OCI-LY7 (cell line): ENCODE measurements around the gene SETD1A. TPM values are rescaled to one million over a fixed set of nuclear protein-coding genes. Genes with fewer than 3 reads are reported as not detected.

Experiments
- BruUV-seq: library from RNA; stranded (reverse); fragments of 400-500 nt; replicated peaks from 2 replicates; lab custom pipeline; 2021; lab: Mats Ljungman, UMichigan
- CTCF ChIA-PET: fragments of 300-600 bp; sonication (Branson Sonifier 250); formaldehyde crosslinking; loops from one replicate; lab custom pipeline; 2022; ENCODE audit warnings: antibody characterized with exemption; ENCODE audit not compliant: unreplicated experiment; lab: Charles Lee
- POLR2A ChIA-PET: fragments of 300-600 bp; sonication (Branson Sonifier 250); formaldehyde crosslinking; loops from one replicate; lab custom pipeline; 2022; ENCODE audit warnings: antibody characterized with exemption; lab: Charles Lee
- DNase-seq: peaks from one replicate; pipeline ENCODE4 v3.0.0-alpha.2; 2015; ENCODE audit warnings: low spot score
- H2AFZ ChIP-seq: fragments of 200-600 bp; sonication (generic), shearing (Covaris generic); 2 replicates; pipeline ENCODE4 v1.6.1; 2014; ENCODE audit warnings: mild to moderate bottlenecking, antibody characterized with exemption, low read length, moderate library complexity
- H3K27ac ChIP-seq: fragments of 200-600 bp; sonication (generic); 2 replicates; pipeline ENCODE4 v1.5.1; 2014; ENCODE audit warnings: mixed run types, low read depth, mild to moderate bottlenecking, moderate library complexity, low read length, inconsistent platforms; ENCODE audit not compliant: poor library complexity, severe bottlenecking
- H3K36me3 ChIP-seq: fragments of 200-600 bp; sonication (generic); 2 replicates; pipeline ENCODE4 v1.6.1; 2014; ENCODE audit warnings: mild to moderate bottlenecking, antibody characterized with exemption, low read length, moderate library complexity, mixed read lengths; ENCODE audit not compliant: insufficient read depth
- H3K4me1 ChIP-seq: fragments of 200-600 bp; sonication (generic); 2 replicates; pipeline ENCODE4 v1.5.1; 2014; ENCODE audit warnings: mild to moderate bottlenecking, low read length; ENCODE audit not compliant: insufficient read depth, poor library complexity, severe bottlenecking
- H3K4me2 ChIP-seq: fragments of 200-600 bp; sonication (generic); 2 replicates; pipeline ENCODE4 v1.6.1; 2014; ENCODE audit warnings: mild to moderate bottlenecking, low read length
- H3K4me3 ChIP-seq: fragments of 200-600 bp; sonication (generic); 2 replicates; pipeline ENCODE4 v1.5.1; 2014; ENCODE audit warnings: mild to moderate bottlenecking, low read depth, low read length; ENCODE audit not compliant: poor library complexity, severe bottlenecking
- H3K79me2 ChIP-seq: fragments of 200-600 bp; sonication (generic); 2 replicates; pipeline ENCODE4 v1.6.1; 2016; ENCODE audit warnings: low read depth, mild to moderate bottlenecking, low read length, moderate library complexity, mixed read lengths; ENCODE audit not compliant: insufficient read depth
- H3K9me2 ChIP-seq: fragments of 200-600 bp; sonication (generic); 2 replicates; pipeline ENCODE4 v1.6.1; 2016; ENCODE audit warnings: mild to moderate bottlenecking, low read length, mixed read lengths; ENCODE audit not compliant: insufficient read depth
- H3K9me3 ChIP-seq: fragments of 200-600 bp; sonication (generic); 2 replicates; pipeline ENCODE4 v1.6.1; 2014; ENCODE audit warnings: mild to moderate bottlenecking, mixed run types, low read length, mixed read lengths
- H4K20me1 ChIP-seq: fragments of 200-600 bp; sonication (generic); 2 replicates; pipeline ENCODE4 v1.6.1; 2014; ENCODE audit warnings: mild to moderate bottlenecking, antibody characterized with exemption, low read length, moderate library complexity, mixed read lengths; ENCODE audit not compliant: insufficient read depth
- CTCF ChIP-seq: fragments of 200-600 bp; sonication (generic); conservative IDR thresholded peaks from 2 replicates; pipeline ENCODE4 v1.5.1; 2014; ENCODE audit warnings: mild to moderate bottlenecking, antibody characterized with exemption, low read length, moderate library complexity, mixed read lengths
- EZH2phosphoT487 ChIP-seq: fragments of 200-600 bp; sonication (generic); IDR thresholded peaks from 2 replicates; pipeline ENCODE4 v1.6.1; 2018; ENCODE audit warnings: low read depth, borderline replicate concordance, mild to moderate bottlenecking, mixed run types, antibody characterized with exemption, low read length, moderate library complexity, mixed read lengths
- intact Hi-C: fragments of 100-400 bp; cut with micrococcal nuclease; formaldehyde crosslinking; loops from one replicate; pipeline ENCODE4 v1.10.0; 2022; ENCODE audit not compliant: unreplicated experiment
- total RNA-seq, 2 experiments: library from RNA; depleted of rRNA in 1 of 2; stranded (reverse); fragments of >200 nt in 1 of 2; shearing (Covaris generic) in 1 of 2; gene quantifications; 2 replicates each; pipeline ENCODE4 v1.2.3, GENCODE V29; 2014 to 2022

SETD1A gene
- total RNA-seq, 2 experiments from 2014 or later, result 8.6 to 36.0 TPM

DNA sequence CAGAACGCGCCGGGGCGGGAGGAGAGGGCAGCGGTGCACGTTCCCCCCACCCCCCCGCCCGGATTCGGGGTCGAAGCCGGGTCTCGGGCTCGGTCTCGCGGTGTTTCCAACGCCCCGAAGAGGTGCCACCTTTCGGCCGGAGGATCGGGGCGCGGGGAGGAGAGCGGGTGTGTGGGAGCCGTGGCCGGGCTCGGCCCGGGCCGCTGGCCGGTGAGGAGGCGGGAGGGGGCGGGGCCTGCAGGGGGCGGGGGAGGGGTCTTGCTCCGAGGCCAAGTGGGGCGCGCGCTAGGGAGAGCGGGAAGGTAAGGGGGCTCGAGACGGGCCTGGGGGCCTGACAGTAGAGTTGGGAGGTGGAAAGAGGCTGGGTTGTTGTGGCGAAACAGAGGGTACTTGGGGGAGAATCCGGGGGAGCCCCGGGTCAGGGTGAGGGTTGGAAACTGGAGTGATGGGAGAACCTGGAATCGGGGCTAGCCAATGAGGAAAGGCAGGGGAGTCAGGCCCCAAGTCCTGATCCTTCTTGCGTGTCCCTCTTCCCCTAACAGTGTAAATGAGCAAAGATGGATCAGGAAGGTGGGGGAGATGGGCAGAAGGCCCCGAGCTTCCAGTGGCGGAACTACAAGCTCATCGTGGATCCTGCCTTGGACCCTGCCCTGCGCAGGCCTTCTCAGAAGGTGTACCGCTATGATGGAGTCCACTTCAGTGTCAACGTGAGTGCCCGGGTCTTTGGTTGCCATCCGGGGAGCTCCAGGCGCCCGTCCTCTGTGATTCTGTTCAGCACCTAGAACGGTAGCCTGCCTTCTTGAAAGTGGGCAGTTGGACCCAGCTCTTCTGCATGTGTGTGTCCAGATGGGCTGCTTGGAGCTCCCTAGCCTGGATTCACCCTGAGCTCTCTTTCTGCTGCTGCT lies 873 bp downstream of the SETD1A start:
- ChIA-PET CTCF (interaction anchor here (0.6 kb wide), 1 partner anchor 33 kb away, joined by 3 read pairs; no protein-coding TSS in a partner anchor), POLR2A (interaction anchor here (0.5 kb wide), 1 partner anchor 133 kb away, joined by 3 read pairs; no protein-coding TSS in a partner anchor)
- Histone ChIP-seq H3K9me3 (no peaks in the 10 kb centered on the region), H4K20me1 (peaks cover 11% of the 10 kb centered on the region), H3K4me1 (peaks cover 33% of the 10 kb centered on the region), H3K36me3 (peaks cover 49% of the 10 kb centered on the region), H3K79me2 (peaks cover 27% of the 10 kb centered on the region), H2AFZ (no peak overlapping the region), H3K4me3 (peak overlapping the region; percentile 75), H3K27ac (peak overlapping the region; percentile 90), H3K9me2 (no peaks in the 10 kb centered on the region), H3K4me2 (peak overlapping the region; percentile 94)
- peak; percentile 73 for DNase-seq
- no peak for TF ChIP-seq EZH2phosphoT487
- no peak for TF ChIP-seq CTCF
- no TSS peak for BruUV-seq
- intact Hi-C loops, result loop anchor here (5.0 kb wide), 1 partner anchor 114 kb away; the partner anchor contains the start of genes ZNF646 and ZNF668

GRCh38 chr16:30961384-30961783 lies 3.8 kb downstream of the SETD1A start:
- intact Hi-C loops, result no loop called here
- peaks cover 77% of the 10 kb centered on the region for H3K36me3 ChIP-seq
- no peak for TF ChIP-seq EZH2phosphoT487
- no peak for TF ChIP-seq CTCF

More at GRCh38 chr16:30961384-30961783, 3.8 kb downstream of the SETD1A start:
- DNase-seq, result no peak
- CTCF ChIA-PET, result no interaction called here
- POLR2A ChIA-PET, result interaction anchor here (0.6 kb wide), 1 partner anchor 267 kb away, joined by 3 read pairs; no protein-coding TSS in a partner anchor
- Histone ChIP-seq H3K27ac (no peak overlapping the region), H3K9me2 (no peaks in the 10 kb centered on the region), H3K9me3 (no peaks in the 10 kb centered on the region), H3K4me1 (peaks cover 16% of the 10 kb centered on the region), H4K20me1 (peaks cover 11% of the 10 kb centered on the region), H3K4me2 (no peak overlapping the region), H3K4me3 (no peak overlapping the region), H3K79me2 (peaks cover 25% of the 10 kb centered on the region), H2AFZ (no peak overlapping the region)
- BruUV-seq, result no TSS peak
